Naive thymus-derived CD4-positive, alpha-beta T cell (primary cell): Measurements from ENCODE around the gene KIF12. TPM values are rescaled to one million over a fixed set of nuclear protein-coding genes. Genes with fewer than 3 reads are reported as not detected.

Experiments used
- ATAC-seq: fragments of 150-1000 bp; cut with Tn5 transposase; 2 replicates; pipeline ENCODE4 v1.10.0; 2021; ENCODE audit warnings: mild to moderate bottlenecking, moderate library complexity
- CTCF ChIA-PET: fragments of 350-600 bp; sonication (Branson Sonifier 250); formaldehyde crosslinking; loops from one replicate; lab custom pipeline; 2021; ENCODE audit warnings: antibody characterized with exemption; lab: Charles Lee
- POLR2A ChIA-PET: fragments of 350-600 bp; sonication (Branson Sonifier 250); formaldehyde crosslinking; loops from one replicate; lab custom pipeline; 2021; ENCODE audit warnings: antibody characterized with exemption, inconsistent platforms; lab: Charles Lee
- DNase-seq, 9 donors: peaks; one replicate each; pipeline versions ENCODE4 v3.0.0 to v3.0.0-alpha.2; 2020 to 2022; ENCODE audit warnings: mixed read lengths in 1 of 9
- H3K27ac ChIP-seq: one replicate; pipeline ENCODE4 v1.7.0; 2013; ENCODE audit warnings: mild to moderate bottlenecking, low read depth, low read length, moderate library complexity
- H3K27me3 ChIP-seq, 2 donors: one replicate each; pipeline ENCODE4 v1.7.0; 2013; ENCODE audit warnings: low read length in 2 of 2, mild to moderate bottlenecking in 2 of 2, moderate library complexity in 2 of 2; ENCODE audit not compliant: control insufficient read depth in 2 of 2, insufficient read depth in 2 of 2
- H3K36me3 ChIP-seq, 3 experiments: 1 replicate in 2 of 3; 2 replicates in 1 of 3; pipeline ENCODE4 v1.7.0; 2013; ENCODE audit warnings: low read length in 3 of 3, mild to moderate bottlenecking in 3 of 3, moderate library complexity in 1 of 3; ENCODE audit not compliant: insufficient read depth in 3 of 3, control insufficient read depth in 2 of 3
- H3K4me1 ChIP-seq, 2 donors: one replicate each; pipeline ENCODE4 v1.7.0; 2013; ENCODE audit warnings: low read length in 2 of 2, mild to moderate bottlenecking in 2 of 2, moderate library complexity in 1 of 2; ENCODE audit not compliant: control insufficient read depth in 2 of 2, insufficient read depth in 2 of 2
- H3K4me3 ChIP-seq: 2 replicates; pipeline ENCODE4 v1.7.0; 2013; ENCODE audit warnings: mild to moderate bottlenecking, low read length
- H3K9me3 ChIP-seq, 3 experiments: 1 replicate in 2 of 3; 2 replicates in 1 of 3; pipeline ENCODE4 v1.7.0; 2013; ENCODE audit warnings: low read length in 3 of 3; ENCODE audit not compliant: control insufficient read depth in 2 of 3
- H3K27ac Mint-ChIP-seq, 9 donors: one replicate each; pipeline ENCODE4 v1.8.0; 2020 to 2022; ENCODE audit warnings: mixed read lengths in 9 of 9, mild to moderate bottlenecking in 8 of 9, moderate library complexity in 5 of 9, inconsistent platforms in 2 of 9
- H3K27me3 Mint-ChIP-seq, 5 donors: one replicate each; pipeline ENCODE4 v1.8.0; 2021 to 2022; ENCODE audit warnings: mixed read lengths in 5 of 5, mild to moderate bottlenecking in 1 of 5
- H3K36me3 Mint-ChIP-seq, 5 donors: one replicate each; pipeline ENCODE4 v1.8.0; 2020 to 2022; ENCODE audit warnings: mixed read lengths in 5 of 5, mild to moderate bottlenecking in 3 of 5, inconsistent platforms in 1 of 5
- H3K4me1 Mint-ChIP-seq, 7 donors: one replicate each; pipeline ENCODE4 v1.8.0; 2020 to 2022; ENCODE audit warnings: mixed read lengths in 7 of 7, mild to moderate bottlenecking in 3 of 7, inconsistent platforms in 1 of 7
- H3K4me3 Mint-ChIP-seq, 10 donors: one replicate each; pipeline ENCODE4 v1.8.0; 2020 to 2022; ENCODE audit warnings: mild to moderate bottlenecking in 10 of 10, mixed read lengths in 10 of 10, moderate library complexity in 6 of 10, inconsistent platforms in 2 of 10
- H3K9me3 Mint-ChIP-seq, 11 donors: one replicate each; pipeline ENCODE4 v1.8.0; 2020 to 2022; ENCODE audit warnings: mixed read lengths in 11 of 11, mild to moderate bottlenecking in 4 of 11, inconsistent platforms in 1 of 11, moderate library complexity in 1 of 11
- intact Hi-C, 2 donors: fragments of 100-400 bp; cut with micrococcal nuclease; formaldehyde crosslinking; loops; one replicate each; pipeline ENCODE4 v1.15.1; 2023
- polyA plus RNA-seq, 2 donors: library from polyadenylated mRNA; unstranded; fragments of 300-500 nt; fragmentation: Illumina TruSeq; gene quantifications; one replicate each; pipeline ENCODE4 v1.2.3, GENCODE V29; 2021
- total RNA-seq, 6 experiments: library from RNA in 5 of 6; stranded (reverse) in 5 of 6; gene quantifications; 1 replicate in 5 of 6; 2 replicates in 1 of 6; pipeline ENCODE4 v1.2.3 and lab custom pipeline; 2021 to 2026

The KIF12 gene
- total and polyA plus RNA-seq, 7 experiments from 2014 or later: not detected

GRCh38 chr9:114091711-114092110, 7.4 kb downstream of the KIF12 start:
- peaks cover 7 to 45% (median 30%) of the 10 kb centered on the region in 5 donors for H3K27me3 Mint-ChIP-seq
- H3K4me1 Mint-ChIP-seq: peaks cover 1 to 6% (median 6%) of the 10 kb centered on the region in 7 donors
- Histone ChIP-seq H3K4me3 (no peak overlapping the region), H3K9me3 (no peaks in the 10 kb centered on the region), H3K36me3 (no peaks in the 10 kb centered on the region), H3K27me3 (peaks cover 0 to under 1% of the 10 kb centered on the region in 2 donors), H3K4me1 (no peaks in the 10 kb centered on the region), H3K27ac (no peak overlapping the region)
- ATAC-seq (no peak), DNase-seq (no peak)
- ChIA-PET POLR2A (no interaction called here), CTCF (no interaction called here)
- H3K9me3 Mint-ChIP-seq: peaks cover 0 to 3% (median 0%) of the 10 kb centered on the region in 11 donors
- H3K27ac Mint-ChIP-seq: no peak overlapping the region
- no peaks in the 10 kb centered on the region for H3K36me3 Mint-ChIP-seq
- H3K4me3 Mint-ChIP-seq: no peak overlapping the region
- intact Hi-C loops: no loop called here

- intact Hi-C loops: no loop called here
- Mint-ChIP-seq H3K27me3 (peaks cover 0 to 36% (median 21%) of the 10 kb centered on the region in 5 donors), H3K36me3 (no peaks in the 10 kb centered on the region), H3K4me1 (no peaks in the 10 kb centered on the region), H3K4me3 (no peak overlapping the region), H3K27ac (no peak overlapping the region), H3K9me3 (peaks cover 0 to 3% (median 0%) of the 10 kb centered on the region in 11 donors)
- no peak overlapping the region for H3K4me3 ChIP-seq
- no peak overlapping the region for H3K27ac ChIP-seq
- ChIA-PET CTCF (no interaction called here), POLR2A (no interaction called here)
- H3K27me3 ChIP-seq: no peaks in the 10 kb centered on the region
- H3K36me3 ChIP-seq: no peaks in the 10 kb centered on the region
- no peaks in the 10 kb centered on the region for H3K9me3 ChIP-seq
- ATAC-seq (no peak), DNase-seq (no peak)
- H3K4me1 ChIP-seq: no peaks in the 10 kb centered on the region
These were observed 8.3 kb downstream of the KIF12 start for GRCh38 chr9:114090798-114091197.

GRCh38 chr9:114089206-114089840, 9.8 kb downstream of the KIF12 start:
- no peaks in the 10 kb centered on the region for H3K4me1 ChIP-seq
- ATAC-seq (no peak), DNase-seq (no peak)
- Mint-ChIP-seq H3K27me3 (peaks cover 0 to 21% (median 7%) of the 10 kb centered on the region in 5 donors), H3K4me3 (no peak overlapping the region), H3K36me3 (no peaks in the 10 kb centered on the region), H3K9me3 (peaks cover 0 to 3% (median 0%) of the 10 kb centered on the region in 11 donors), H3K4me1 (no peaks in the 10 kb centered on the region), H3K27ac (no peak overlapping the region)
- H3K4me3 ChIP-seq: no peak overlapping the region
- intact Hi-C loops: no loop called here
- POLR2A ChIA-PET: no interaction called here
- no peak overlapping the region for H3K27ac ChIP-seq
- CTCF ChIA-PET: no interaction called here
- no peaks in the 10 kb centered on the region for H3K36me3 ChIP-seq
- H3K9me3 ChIP-seq: no peaks in the 10 kb centered on the region
- no peaks in the 10 kb centered on the region for H3K27me3 ChIP-seq

- Mint-ChIP-seq H3K27me3 (peaks cover 0 to 18% (median 7%) of the 10 kb centered on the region in 5 donors), H3K27ac (no peak overlapping the region), H3K36me3 (no peaks in the 10 kb centered on the region), H3K4me1 (no peaks in the 10 kb centered on the region), H3K4me3 (no peak overlapping the region), H3K9me3 (peaks cover 0 to 3% (median 0%) of the 10 kb centered on the region in 11 donors)
- no peak overlapping the region for H3K27ac ChIP-seq
- no peak for DNase-seq
- ATAC-seq: no peak
- ChIA-PET CTCF (no interaction called here), POLR2A (no interaction called here)
- no peaks in the 10 kb centered on the region for H3K27me3 ChIP-seq
- no peak overlapping the region for H3K4me3 ChIP-seq
- H3K9me3 ChIP-seq: no peaks in the 10 kb centered on the region
- no peaks in the 10 kb centered on the region for H3K4me1 ChIP-seq
- intact Hi-C loops: no loop called here
- H3K36me3 ChIP-seq: no peaks in the 10 kb centered on the region
These were observed 10.4 kb downstream of the KIF12 start for GRCh38 chr9:114088571-114089170.

- intact Hi-C loops: no loop called here
- Mint-ChIP-seq H3K9me3 (peaks cover 0 to 3% (median 0%) of the 10 kb centered on the region in 11 donors), H3K4me3 (no peak overlapping the region), H3K36me3 (no peaks in the 10 kb centered on the region), H3K27me3 (peaks cover 0 to 13% (median 7%) of the 10 kb centered on the region in 5 donors), H3K27ac (no peak overlapping the region), H3K4me1 (no peaks in the 10 kb centered on the region)
- Histone ChIP-seq H3K27ac (no peak overlapping the region), H3K27me3 (no peaks in the 10 kb centered on the region), H3K36me3 (no peaks in the 10 kb centered on the region), H3K4me3 (no peak overlapping the region), H3K9me3 (no peaks in the 10 kb centered on the region), H3K4me1 (no peaks in the 10 kb centered on the region)
- DNase-seq: no peak
- ATAC-seq: no peak
- ChIA-PET POLR2A (no interaction called here), CTCF (interaction anchor here (0.6 kb wide), 1 partner anchor 317 kb away, joined by 3 read pairs; no protein-coding TSS in a partner anchor)
These were observed 11.4 kb downstream of the KIF12 start for GRCh38 chr9:114087721-114088120.

GRCh38 chr9:114086607-114087006, 12.5 kb downstream of the KIF12 start:
- no peak overlapping the region for H3K27ac Mint-ChIP-seq
- CTCF ChIA-PET: no interaction called here

More at GRCh38 chr9:114086607-114087006, 12.5 kb downstream of the KIF12 start:
- Histone ChIP-seq H3K9me3 (no peaks in the 10 kb centered on the region), H3K4me1 (no peaks in the 10 kb centered on the region), H3K27ac (no peak overlapping the region), H3K4me3 (no peak overlapping the region), H3K36me3 (no peaks in the 10 kb centered on the region), H3K27me3 (no peaks in the 10 kb centered on the region)
- POLR2A ChIA-PET: no interaction called here
- peaks cover 0 to 3% (median 0%) of the 10 kb centered on the region in 11 donors for H3K9me3 Mint-ChIP-seq
- DNase-seq (no peak), ATAC-seq (no peak)
- peaks cover 0 to 13% (median 7%) of the 10 kb centered on the region in 5 donors for H3K27me3 Mint-ChIP-seq
- H3K4me1 Mint-ChIP-seq: peaks cover 0 to 2% (median 0%) of the 10 kb centered on the region in 7 donors
- intact Hi-C loops: no loop called here
- H3K36me3 Mint-ChIP-seq: no peaks in the 10 kb centered on the region
- H3K4me3 Mint-ChIP-seq: no peak overlapping the region
